ENCODE data around the gene ALPK1. TPM values are rescaled to one million over a fixed set of nuclear protein-coding genes. Genes with fewer than 3 reads are reported as not detected.

Gene ALPK1
- polyA plus RNA-seq, 2 of the 4 experiments (the other 2 are of a cell fraction): 3.5 to 15.9 TPM

GRCh38 chr4:112277705-112278448 lies 19.3 kb upstream of the ALPK1 start:
- Histone ChIP-seq H3K4me1 (no peaks in the 10 kb centered on the region), H3K27ac (no peak overlapping the region), H3K9me3 (no peaks in the 10 kb centered on the region), H3K4me2 (no peak overlapping the region), H3K4me3 (no peak overlapping the region)
- no peak for TF ChIP-seq RNF2 (IDR thresholded peaks at IDR 0.05; ENCODE audit: borderline replicate concordance, low read depth)
- no peak for TF ChIP-seq EHMT2 (IDR thresholded peaks at IDR 0.05; ENCODE audit: low read depth)
- no peak for TF ChIP-seq CTCF (IDR thresholded peaks at IDR 0.05)
- TF ChIP-seq ZNF302 (CRISPR knock-in tag; IDR thresholded peaks at IDR 0.05): no peak
- TF ChIP-seq TP53 (CRISPR knock-in tag; IDR thresholded peaks at IDR 0.05): no peak
- TF ChIP-seq CBX2 (IDR thresholded peaks at IDR 0.05; ENCODE audit: borderline replicate concordance, low read depth): no peak
- TF ChIP-seq NFE2L2 (conservative IDR thresholded peaks at IDR 0.05; ENCODE audit: low read length): no peak
- no peak for TF ChIP-seq RARB (CRISPR knock-in tag; IDR thresholded peaks at IDR 0.05)
- no peak for TF ChIP-seq HDAC2 (IDR thresholded peaks at IDR 0.05)
- TF ChIP-seq CBX8 (IDR thresholded peaks at IDR 0.05): no peak
- no peak for TF ChIP-seq POLR2A (IDR thresholded peaks at IDR 0.05; ENCODE audit: low read length)
- no peak for TF ChIP-seq RCOR1 (IDR thresholded peaks at IDR 0.05; ENCODE audit: low read depth, low read length)
- TF ChIP-seq NR3C1 (IDR thresholded peaks at IDR 0.05): no peak
- no peak for TF ChIP-seq ELK1 (IDR thresholded peaks at IDR 0.05; ENCODE audit: low read depth, low read length)
- no peak for TF ChIP-seq POLR2AphosphoS2 (conservative IDR thresholded peaks at IDR 0.05; ENCODE audit: low read length)
- no peak for TF ChIP-seq HEYL (CRISPR knock-in tag; IDR thresholded peaks at IDR 0.05)
- TF ChIP-seq ATOH8 (CRISPR knock-in tag; IDR thresholded peaks at IDR 0.05; ENCODE audit: low read depth): no peak
- TF ChIP-seq ZC3H11A (IDR thresholded peaks at IDR 0.05): no peak
- no peak for TF ChIP-seq KDM5A (IDR thresholded peaks at IDR 0.05)
- FAIRE-seq: no peak
- WGBS (ENCODE audit: missing lambda C conversion rate): 91% methylated on average over 10 of the region's 10 CpGs
- no peak for ATAC-seq
- DNase-seq (ENCODE audit: low read depth in 1 of 2, low spot score in 1 of 2): no peak
- ChIA-PET CTCF (interaction anchor here (0.6 kb wide), 1 partner anchor 8 kb away, joined by 3 read pairs; the partner anchor contains the start of gene TIFA), POLR2A (no interaction called here)

GRCh38 chr4:112279025-112279881 lies 17.9 kb upstream of the ALPK1 start:
- no peaks in the 10 kb centered on the region for H3K9me3 ChIP-seq
- ChIA-PET CTCF (no interaction called here), POLR2A (no interaction called here)
- 83% methylated on average over 10 of the region's 10 CpGs for WGBS (ENCODE audit: missing lambda C conversion rate)
- ATAC-seq (no peak), FAIRE-seq (no peak), DNase-seq (ENCODE audit: low read depth in 1 of 2, low spot score in 1 of 2) (no peak)
- H3K4me2 ChIP-seq: no peak overlapping the region
- peaks cover 2% of the 10 kb centered on the region; the same call in 1 of the 3 replicates for H3K4me1 ChIP-seq
- no peak overlapping the region for H3K27ac ChIP-seq
- TF ChIP-seq MYC (IDR thresholded peaks at IDR 0.05; ENCODE audit: borderline replicate concordance, low read length) (no peak), RFX5 (IDR thresholded peaks at IDR 0.05) (no peak), NPAS2 (CRISPR knock-in tag; IDR thresholded peaks at IDR 0.05; ENCODE audit: borderline replicate concordance) (no peak), HOXA7 (CRISPR knock-in tag; IDR thresholded peaks at IDR 0.05) (no peak), HEYL (CRISPR knock-in tag; IDR thresholded peaks at IDR 0.05) (no peak), POLR2AphosphoS2 (conservative IDR thresholded peaks at IDR 0.05; ENCODE audit: low read length) (no peak), SREBF2 (IDR thresholded peaks at IDR 0.05) (no peak), POLR2A (IDR thresholded peaks at IDR 0.05; ENCODE audit: low read length) (no peak), E2F6 (IDR thresholded peaks at IDR 0.05; ENCODE audit: borderline replicate concordance, low read depth) (no peak)
- H3K4me3 ChIP-seq: no peak overlapping the region

Measured in A549 (cell line).